GM12878 (cell line): Measurements from ENCODE around the gene ARFRP1. TPM values are rescaled to one million over a fixed set of nuclear protein-coding genes. Genes with fewer than 3 reads are reported as not detected.
A peak's percentile ranks its signal among the peaks of the same experiment; 100 is the strongest.

Source experiments
- ATAC-seq: fragments of 200-7000 bp; cut with Tn5 transposase; 3 replicates; pipeline ENCODE4 v1.9.1; 2020; ENCODE audit warnings: mild to moderate bottlenecking, moderate library complexity
- BruUV-seq: library from RNA; stranded (reverse); fragments of 400-500 nt; replicated peaks from 2 replicates; lab custom pipeline; 2021; lab: Mats Ljungman, UMichigan
- CTCF ChIA-PET: fragments of 300-600 bp; sonication (Branson Sonifier 250); formaldehyde crosslinking; extraction: SDS; loops from one replicate; lab custom pipeline; 2021; ENCODE audit warnings: inconsistent platforms; lab: Yijun Ruan, JAX
- POLR2A ChIA-PET: fragments of 350-600 bp; formaldehyde crosslinking; extraction: SDS; loops from one replicate; lab custom pipeline; 2021; ENCODE audit warnings: inconsistent platforms; lab: Charles Lee
- RAD21 ChIA-PET: fragments of 300-600 bp; sonication (Branson Sonifier 250); formaldehyde crosslinking; loops from one replicate; lab custom pipeline; 2023; ENCODE audit warnings: antibody characterized with exemption; ENCODE audit not compliant: unreplicated experiment; lab: Charles Lee
- SMC1A ChIA-PET: fragments of 300-600 bp; sonication (Branson Sonifier 250); formaldehyde crosslinking; loops from one replicate; lab custom pipeline; 2023; ENCODE audit not compliant: unreplicated experiment, uncharacterized antibody; lab: Charles Lee
- DNase-seq: peaks from one replicate; pipeline ENCODE4 v3.0.0-alpha.2; 2011; ENCODE audit warnings: low read depth, low spot score
- FAIRE-seq: peaks from 3 replicates; lab custom pipeline; 2011; peaks lifted over from hg19 to GRCh38; lab: Jason Lieb, UNC
- H2AFZ ChIP-seq: 2 replicates; pipeline ENCODE4 v1.6.0; 2011; ENCODE audit warnings: low read depth, low read length, control low read depth; ENCODE audit not compliant: control insufficient read depth
- H3K27ac ChIP-seq: 2 replicates; pipeline ENCODE4 v1.5.1; 2011; ENCODE audit warnings: control low read depth; ENCODE audit not compliant: control insufficient read depth, insufficient read depth
- H3K27me3 ChIP-seq, 2 experiments: replicated peaks in 1 of 2; 2 replicates each; pipeline versions ENCODE4 v1.6.0 to v1.6.1; 2011; ENCODE audit warnings: low read length in 1 of 2; ENCODE audit not compliant: control insufficient read depth in 2 of 2, insufficient read depth in 2 of 2
- H3K36me3 ChIP-seq, 2 experiments: 2 replicates each; pipeline ENCODE4 v1.5.1; 2011; ENCODE audit warnings: low read length in 1 of 2; ENCODE audit not compliant: control insufficient read depth in 2 of 2, insufficient read depth in 2 of 2
- H3K4me1 ChIP-seq: 2 replicates; pipeline ENCODE4 v1.6.1; 2011; ENCODE audit warnings: mild to moderate bottlenecking, low read length, moderate library complexity, mixed read lengths; ENCODE audit not compliant: control insufficient read depth, insufficient read depth
- H3K4me2 ChIP-seq: 2 replicates; pipeline ENCODE4 v1.6.0; 2011; ENCODE audit warnings: control low read depth; ENCODE audit not compliant: control insufficient read depth, insufficient read depth
- H3K4me3 ChIP-seq: fragments of 200-600 bp; sonication (generic); 2 replicates; pipeline ENCODE4 v1.5.1; 2016
- H3K79me2 ChIP-seq: 2 replicates; pipeline ENCODE4 v1.6.0; 2011; ENCODE audit warnings: low read length; ENCODE audit not compliant: control insufficient read depth, insufficient read depth
- H3K9ac ChIP-seq: 2 replicates; pipeline ENCODE4 v1.8.0; 2011; ENCODE audit warnings: low read length, control low read depth, mixed read lengths; ENCODE audit not compliant: control insufficient read depth, insufficient read depth
- H3K9me3 ChIP-seq: replicated peaks from 3 replicates; pipeline ENCODE4 v1.5.1; 2011; ENCODE audit warnings: mild to moderate bottlenecking, low read length; ENCODE audit not compliant: control insufficient read depth, insufficient read depth
- H4K20me1 ChIP-seq: 2 replicates; pipeline ENCODE4 v1.6.0; 2011; ENCODE audit not compliant: control insufficient read depth, insufficient read depth
- BMI1 ChIP-seq: fragments of 450-650 bp; IDR thresholded peaks from 2 replicates; pipeline ENCODE4 v1.6.1; 2016; ENCODE audit warnings: mild to moderate bottlenecking, moderate library complexity, borderline replicate concordance
- ETV6 ChIP-seq, 2 experiments: fragments of 450-650 bp in 1 of 2; IDR thresholded peaks in 1 of 2; conservative IDR thresholded peaks in 1 of 2; 2 replicates each; pipeline ENCODE4 v1.6.1; 2014; ENCODE audit warnings: antibody characterized with exemption in 1 of 2, borderline replicate concordance in 1 of 2, low read depth in 1 of 2, mild to moderate bottlenecking in 1 of 2, moderate library complexity in 1 of 2
- TBL1XR1 ChIP-seq: IDR thresholded peaks from 2 replicates; pipeline ENCODE4 v1.6.1; 2012; ENCODE audit warnings: low read depth, low read length, improper control_type of control experiment
- ZNF207 ChIP-seq: fragments of 450-650 bp; IDR thresholded peaks from 2 replicates; pipeline ENCODE4 v1.6.1; 2014; ENCODE audit warnings: antibody characterized with exemption, mild to moderate bottlenecking, borderline replicate concordance
- WGBS: methylation state at CpG from one replicate; pipeline ENCODE4 v1.1.6; 2016; ENCODE audit warnings: low lambda C conversion rate; ENCODE audit not compliant: insufficient replicate concordance, insufficient coverage; ENCODE audit errors: missing lambda C conversion rate; 5-methylcytosine and 5-hydroxymethylcytosine counted together
- in situ Hi-C: fragments of 300-500 bp; cut with MboI; formaldehyde crosslinking; loops from 9 replicates; pipeline ENCODE4 v1.14.3; 2018; ENCODE audit warnings: mixed read lengths
- intact Hi-C: fragments of 100-400 bp; cut with micrococcal nuclease; formaldehyde crosslinking; loops from one replicate; pipeline ENCODE4 v1.14.2; 2022; ENCODE audit not compliant: unreplicated experiment
- polyA plus RNA-seq, 11 experiments: library from polyadenylated mRNA; depleted of rRNA in 4 of 11; unstranded in 6 of 11; stranded (reverse) in 5 of 11; fragments of >200 nt; fragmentation: Nextera tagmentation in 4 of 11; fragmentation: Illumina TruSeq in 1 of 11; extraction: Ambion mirVana in 4 of 11; extraction: Trizol in 1 of 11; gene quantifications; 1 replicate in 1 of 11; 2 replicates in 10 of 11; pipeline versions ENCODE4 v1.2.1 to v1.2.3, GENCODE V29; 2011 to 2016; ENCODE audit warnings: inconsistent platforms in 2 of 11, missing spikeins in 2 of 11, low read depth in 1 of 11
- total RNA-seq, 4 experiments: library from RNA; depleted of rRNA in 3 of 4; stranded (reverse); fragments of >200 nt in 3 of 4; fragmentation: Illumina TruSeq in 1 of 4; extraction: Trizol in 1 of 4; gene quantifications; 2 replicates each; pipeline versions ENCODE4 v1.2.1 to v1.2.3, GENCODE V29; 2013 to 2021

Gene ARFRP1
- total and polyA plus RNA-seq, 10 of the 15 experiments (the other 5 are each of a cell fraction or from before 2014, with no cell fraction given): 0.37 to 71.7 (median 34.6) TPM

DNA sequence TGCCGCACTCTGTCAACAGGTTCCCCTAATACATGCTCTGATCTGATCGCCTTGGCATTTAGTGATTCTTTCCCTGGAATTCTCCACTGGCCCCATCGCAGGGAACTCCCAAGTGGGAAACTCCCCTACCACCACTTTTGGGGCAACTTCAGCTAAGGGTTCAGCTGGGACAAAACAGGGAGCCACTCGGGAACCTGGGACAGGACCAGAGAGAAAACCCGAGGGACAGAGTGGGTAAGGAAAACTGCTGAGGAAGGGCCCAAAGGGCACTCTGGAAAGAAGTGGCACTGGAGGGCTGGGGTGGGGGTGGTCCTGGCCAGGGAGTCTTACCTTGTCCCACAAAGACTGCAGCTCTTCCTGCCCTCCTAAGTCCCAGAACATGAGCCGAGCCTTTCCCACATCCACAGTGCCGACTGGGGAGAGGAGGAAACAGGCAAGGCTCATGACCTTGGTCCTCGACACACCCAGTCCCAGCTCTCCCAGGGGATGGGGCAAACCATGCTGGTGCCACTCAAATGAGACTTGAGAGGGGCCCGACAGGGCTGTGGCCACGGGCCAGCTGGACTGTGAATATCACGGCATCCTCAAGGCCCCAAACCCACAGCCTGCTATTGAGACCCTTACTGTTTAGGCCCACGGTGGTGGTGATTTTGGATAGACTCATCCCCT is 1.6 kb downstream of the ARFRP1 start:
- H3K36me3 ChIP-seq: peaks cover 5 to 19% of the 10 kb centered on the region in 2 experiments
- RAD21 ChIA-PET: interaction anchor here (1.2 to 2.1 kb wide), 2 partner anchors 30 to 153 kb away, joined by 3 to 6 read pairs; partner anchors contain the start of gene LIME1
- POLR2A ChIA-PET: interaction anchor here (0.6 to 1.5 kb wide), 2 partner anchors 30 to 64 kb away, joined by 4 to 6 read pairs; partner anchors contain the start of gene LIME1
- no peak for ATAC-seq
- no peaks in the 10 kb centered on the region for H3K27me3 ChIP-seq
- TSS peak; percentile 65 for BruUV-seq
- peaks cover 40% of the 10 kb centered on the region for H3K79me2 ChIP-seq
- peak overlapping the region; percentile 89 for H3K4me3 ChIP-seq
- intact Hi-C loops (loop anchor here (2.0 kb wide), 4 partner anchors 31 to 251 kb away; partner anchors contain the start of genes LIME1, TPD52L2 and UCKL1), in situ Hi-C loops (loop anchor here (5.0 kb wide), 1 partner anchor 151 kb away; no protein-coding TSS in a partner anchor)
- CTCF ChIA-PET: interaction anchor here (0.6 to 3.3 kb wide), 11 partner anchors 31 to 268 kb away, joined by 3 to 28 read pairs (median 5); partner anchors contain the start of genes LIME1 and TPD52L2
- WGBS: 73% methylated on average over 12 of the region's 12 CpGs
- H2AFZ ChIP-seq: no peak overlapping the region
- H3K4me2 ChIP-seq: peak overlapping the region; percentile 87
- no peak for TF ChIP-seq ZNF207
- TF ChIP-seq ETV6 (conservative IDR thresholded peaks at IDR 0.05 in 1 of 2, IDR thresholded peaks at IDR 0.05 in 1 of 2; ENCODE audit: borderline replicate concordance in 1 of 2, low read depth in 1 of 2): no peak
- TF ChIP-seq TBL1XR1: no peak
- no peak for TF ChIP-seq BMI1
- H4K20me1 ChIP-seq: no peaks in the 10 kb centered on the region
- FAIRE-seq: no peak
- H3K4me1 ChIP-seq: peaks cover 12% of the 10 kb centered on the region
- no peak for DNase-seq
- peak overlapping the region; percentile 74; the same call in 1 of the 2 replicates for H3K27ac ChIP-seq
- no peaks in the 10 kb centered on the region; the same call in 2 of the 3 replicates for H3K9me3 ChIP-seq
- SMC1A ChIA-PET: interaction anchor here (0.8 to 1.0 kb wide), 3 partner anchors 30 to 168 kb away, joined by 3 to 4 read pairs (median 3); partner anchors contain the start of gene LIME1
- H3K9ac ChIP-seq: peak overlapping the region; percentile 77
